NCI-H2196 treated with DMSO at 0.1 percent for 48 hours (cell line): ENCODE data around the gene XYLB.
A peak's percentile ranks its signal among the peaks of the same experiment; 100 is the strongest.

Source experiments
- DNase-seq: peaks from one replicate; lab custom pipeline; 2025; ENCODE audit not compliant: unreplicated experiment; lab: John Stamatoyannopoulos, UW

The XYLB gene

DNA sequence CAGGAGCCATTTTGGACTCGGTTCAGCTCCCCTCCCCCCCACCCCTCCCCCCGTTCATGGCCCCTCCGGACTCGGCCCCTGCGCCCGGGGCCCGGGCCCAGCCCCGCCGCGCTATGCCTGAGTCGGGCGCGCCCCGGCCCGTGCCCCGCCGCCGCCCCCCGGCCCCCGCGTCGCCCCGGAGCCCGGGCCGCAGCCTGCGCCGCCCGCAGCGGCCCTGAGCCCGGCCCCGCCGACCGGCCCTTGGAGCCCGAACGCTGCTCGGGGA lies 107.3 kb downstream of the XYLB start:
- DNase-seq: no peak

DNA sequence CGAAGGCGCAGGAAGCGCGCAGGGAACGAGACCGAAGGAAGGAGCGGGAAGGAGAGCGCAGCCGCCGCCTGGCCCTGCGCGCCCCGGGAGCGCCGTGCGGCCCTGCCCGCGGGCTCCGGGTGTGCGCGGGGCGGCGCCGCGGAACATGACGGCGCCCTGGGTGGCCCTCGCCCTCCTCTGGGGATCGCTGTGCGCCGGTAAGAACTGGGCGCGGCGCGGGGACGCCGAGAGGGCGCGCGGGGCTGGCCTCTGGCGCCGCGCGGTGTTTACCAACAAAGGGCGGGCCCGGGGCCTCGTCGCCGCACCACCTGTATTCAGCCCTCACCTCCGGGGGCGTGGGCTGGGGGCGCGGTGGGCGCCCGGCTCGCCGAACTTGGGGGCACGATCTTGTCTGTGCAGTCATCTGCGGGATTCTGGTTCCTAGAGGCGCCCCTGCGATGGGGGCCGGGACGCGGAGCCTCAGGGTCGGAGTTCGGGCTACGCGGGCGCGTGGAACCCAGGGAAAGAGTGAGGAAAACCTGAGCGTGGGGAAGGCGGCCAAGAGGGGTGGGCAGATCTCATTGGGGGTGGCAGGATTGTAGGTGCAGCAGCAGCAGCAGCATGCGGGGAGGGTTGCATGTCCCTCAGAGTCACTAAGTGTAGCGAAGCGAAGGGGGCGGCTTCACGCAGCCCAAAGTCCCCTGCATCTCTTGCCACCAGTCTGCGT lies 107.7 kb downstream of the XYLB start:
- no peak for DNase-seq

DNA sequence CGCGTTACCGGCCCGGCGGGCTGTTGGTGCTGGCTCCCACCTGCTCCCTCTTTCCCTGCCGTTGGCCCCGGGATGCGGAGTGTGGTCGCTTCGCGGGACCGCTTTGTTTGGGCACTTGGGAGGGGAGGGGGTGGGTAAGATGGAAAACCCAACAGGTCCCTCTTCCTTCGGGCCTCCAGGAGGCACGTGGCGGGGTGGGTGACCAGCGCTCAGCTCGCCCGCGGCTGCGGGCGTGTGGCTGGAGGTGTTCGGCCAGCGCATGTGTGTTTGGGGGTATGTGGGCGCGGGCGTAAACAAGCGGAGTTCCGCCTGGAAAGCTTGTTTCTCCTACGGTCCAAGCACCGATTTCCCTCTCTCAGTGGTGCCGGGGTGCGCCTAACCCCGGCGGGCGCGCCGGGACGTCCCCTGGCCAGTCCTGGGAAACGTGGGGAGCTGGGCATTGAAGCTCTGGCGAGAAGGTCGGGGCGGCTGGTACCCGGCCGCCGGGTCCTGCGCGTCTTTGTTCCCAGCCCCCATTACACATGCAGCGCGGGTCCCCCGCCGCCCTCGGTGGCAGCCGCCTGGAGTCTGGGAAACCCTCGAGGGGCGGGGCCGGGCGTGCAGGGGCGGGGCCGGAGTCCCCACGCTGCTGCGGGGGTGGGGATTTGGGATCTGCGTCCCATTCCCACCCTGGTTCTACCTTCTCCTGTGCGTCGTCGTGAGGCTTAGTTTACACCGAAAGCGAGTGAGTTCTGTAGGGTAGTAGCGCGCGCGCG lies 108.5 kb downstream of the XYLB start:
- DNase-seq: no peak

DNA sequence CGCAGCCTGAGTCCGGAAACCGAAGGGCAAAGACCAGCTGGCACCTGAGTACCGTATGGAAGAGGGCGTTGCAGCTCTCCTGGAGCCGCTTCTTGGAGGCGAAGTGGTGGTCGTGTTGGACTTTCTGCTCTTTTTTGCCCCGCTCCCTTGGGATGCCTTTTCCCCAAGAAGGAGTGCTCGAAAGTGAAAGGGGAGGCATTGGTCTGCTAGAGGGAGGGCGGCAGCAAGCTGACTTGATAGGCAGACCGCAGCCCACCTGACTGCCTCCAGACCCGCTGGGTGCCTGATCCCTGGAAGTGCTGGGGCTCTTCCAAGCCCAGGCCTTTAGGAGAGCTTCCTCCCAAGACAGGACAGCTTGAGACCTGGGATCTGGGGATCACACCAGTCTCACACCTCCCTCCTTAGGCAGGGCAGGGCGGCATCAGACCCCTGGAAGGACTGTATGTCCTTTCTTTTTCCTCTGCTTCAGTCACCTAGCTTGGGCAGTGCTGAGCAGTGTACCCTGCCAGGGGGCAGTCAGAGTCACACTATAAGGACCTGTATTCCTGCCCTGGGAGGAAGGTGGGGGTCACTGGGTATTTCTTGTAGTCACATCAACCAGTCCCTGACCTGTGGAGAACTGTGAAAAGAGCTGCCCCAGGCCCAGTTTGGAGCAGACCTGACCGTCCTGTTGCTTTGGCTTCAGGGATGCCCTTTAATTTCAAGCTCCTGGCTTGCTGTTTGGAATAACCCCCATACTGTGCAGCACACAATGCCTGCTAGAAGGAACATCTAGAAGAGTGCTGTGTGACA lies 109.2 kb downstream of the XYLB start:
- no peak for DNase-seq

DNA sequence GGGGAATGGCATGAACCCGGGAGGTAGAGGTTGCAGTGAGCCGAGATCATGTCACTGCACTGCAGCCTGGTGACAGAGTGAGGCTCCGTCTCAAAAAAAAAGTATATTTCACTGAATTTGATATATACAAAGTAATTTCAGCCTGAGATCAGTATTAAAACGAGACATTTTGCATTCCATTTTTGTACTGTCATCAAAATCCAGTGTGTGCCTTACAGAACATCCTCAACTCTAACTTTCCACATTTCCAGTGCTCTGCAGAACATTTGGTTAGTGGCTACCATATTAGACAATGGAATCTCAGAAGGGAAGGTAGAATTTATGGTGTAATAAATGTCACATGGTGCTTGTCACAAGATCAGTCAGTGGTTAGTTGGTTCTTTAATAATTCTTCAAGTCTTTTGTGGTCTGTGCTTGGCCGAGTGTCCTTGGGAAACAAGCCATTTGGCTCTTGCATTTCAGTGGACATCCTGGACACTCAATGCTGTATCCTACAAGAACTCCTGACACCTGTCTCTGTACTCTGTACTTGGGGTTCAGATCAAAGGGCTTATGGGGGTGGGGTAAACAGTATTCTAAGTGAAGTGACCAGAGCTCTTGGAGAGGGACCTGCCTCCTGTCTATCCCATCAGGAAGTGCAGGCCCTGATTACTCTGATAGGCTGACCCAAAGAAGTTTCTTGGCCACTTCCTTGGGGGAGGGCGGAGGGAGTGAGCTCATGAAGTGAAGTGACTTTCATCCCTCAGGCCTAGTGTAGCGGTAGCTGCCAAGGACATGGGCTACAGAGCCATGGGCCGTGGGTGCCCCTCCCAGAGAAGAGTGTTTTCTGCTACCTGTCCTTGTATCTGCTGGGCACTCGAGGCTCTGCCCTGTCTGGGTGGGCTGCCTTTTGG lies 110.8 kb downstream of the XYLB start:
- DNase-seq: no peak

DNA sequence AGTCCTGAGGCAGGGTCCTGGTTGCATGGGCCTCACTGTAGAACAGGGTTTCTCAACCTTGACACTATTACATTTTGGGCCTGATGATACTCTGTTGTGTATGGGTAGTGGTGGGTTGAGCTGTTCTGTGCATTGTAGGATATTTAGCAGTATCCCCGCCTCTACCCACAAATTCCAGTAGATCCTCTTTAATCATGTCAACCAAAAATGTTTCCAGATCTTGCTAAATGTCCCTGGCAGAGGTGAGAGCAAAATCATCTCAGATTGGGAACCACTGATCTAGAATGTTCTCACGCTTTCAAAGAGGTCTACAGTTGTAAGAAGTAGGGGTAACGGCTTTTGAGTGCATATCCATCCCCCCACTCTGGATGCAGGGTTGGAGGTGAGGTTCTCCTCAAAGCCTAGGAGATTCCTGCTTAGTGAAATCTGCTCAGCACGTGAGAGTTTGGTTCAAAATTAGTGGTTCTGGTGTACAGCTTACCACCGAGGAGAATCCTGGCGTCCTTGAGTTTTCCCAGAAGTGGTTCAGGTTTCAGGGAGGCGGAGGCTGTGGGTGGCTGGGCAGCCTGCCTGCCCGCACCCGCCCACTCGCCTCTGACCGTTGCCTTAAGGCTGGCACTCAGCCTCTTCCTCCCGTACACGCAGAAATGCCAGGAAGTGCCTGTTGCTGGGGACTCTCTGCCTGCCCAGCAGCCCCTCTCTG lies 112.4 kb downstream of the XYLB start:
- DNase-seq: peak; percentile 48

DNA sequence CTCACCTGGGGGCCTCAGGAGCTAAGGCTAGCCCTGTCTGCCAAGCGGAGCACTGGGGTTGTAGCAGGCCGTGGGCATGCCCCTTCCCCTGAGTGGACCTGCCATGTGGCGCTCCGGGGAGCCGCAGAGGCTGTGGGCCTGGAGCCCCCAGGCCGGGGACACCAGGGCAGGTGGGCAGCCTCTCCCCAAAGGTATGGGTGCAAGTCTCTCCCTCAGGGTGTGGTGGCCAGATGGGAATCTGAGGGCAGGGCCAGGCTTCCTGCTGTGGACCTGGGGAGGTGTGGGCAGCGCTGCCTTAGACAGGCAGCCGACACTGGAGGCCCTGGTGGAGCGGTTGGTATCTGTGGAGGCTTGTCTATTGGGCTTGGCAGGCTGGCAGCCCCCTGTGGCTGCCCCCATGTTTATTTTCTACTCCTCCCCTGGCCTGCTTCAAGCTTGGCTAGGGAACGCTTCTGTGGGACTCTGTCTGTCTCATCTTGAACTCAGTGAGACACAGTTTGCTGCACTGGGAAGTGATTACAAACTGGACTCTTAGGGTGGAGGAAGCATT lies 113.0 kb downstream of the XYLB start:
- DNase-seq: no peak

DNA sequence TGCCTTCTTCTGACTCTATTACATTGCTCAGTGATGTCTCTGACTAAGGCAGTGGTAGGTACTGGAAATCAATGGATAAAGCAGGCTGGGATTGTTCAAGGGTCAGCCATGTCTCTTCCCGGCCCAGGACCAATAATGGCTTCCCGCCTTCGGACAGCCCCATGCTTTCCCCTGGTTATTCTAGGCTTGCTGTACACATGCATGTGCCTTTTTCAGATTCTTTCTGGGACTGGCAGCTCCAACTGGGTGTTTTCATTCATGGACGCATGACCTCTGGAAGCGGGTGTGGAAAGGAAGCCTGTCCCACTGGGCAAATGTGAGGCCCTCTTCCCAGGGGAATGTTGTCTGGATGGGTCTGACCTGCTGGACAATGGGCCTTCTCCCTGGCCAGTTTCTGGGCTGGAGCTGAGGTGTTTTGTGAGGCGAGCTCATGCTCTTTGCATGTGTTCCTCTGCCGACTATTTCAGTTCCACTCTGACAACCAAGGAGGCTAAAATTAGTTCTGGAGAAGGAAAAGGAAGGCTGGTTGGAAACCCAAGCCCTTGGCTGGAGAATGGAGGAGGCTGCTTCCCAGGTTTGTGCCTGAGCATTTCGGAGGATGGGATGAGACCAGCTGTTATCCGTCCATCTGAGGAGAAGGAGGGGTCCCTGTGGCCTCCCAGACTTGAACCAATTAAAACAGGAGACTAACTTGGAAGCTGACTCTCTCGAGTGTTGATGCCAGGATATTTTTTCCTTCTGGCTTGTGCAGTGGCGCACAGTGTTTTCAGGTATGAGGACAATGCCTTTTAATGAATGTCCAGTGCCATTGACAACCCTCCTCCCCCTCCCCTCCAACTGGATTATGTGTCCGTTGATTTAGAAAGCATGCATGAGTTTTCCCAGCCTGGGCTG lies 114.0 kb downstream of the XYLB start:
- no peak for DNase-seq
